ENCODE results near the gene IKZF2.

IKZF2 gene

DNA sequence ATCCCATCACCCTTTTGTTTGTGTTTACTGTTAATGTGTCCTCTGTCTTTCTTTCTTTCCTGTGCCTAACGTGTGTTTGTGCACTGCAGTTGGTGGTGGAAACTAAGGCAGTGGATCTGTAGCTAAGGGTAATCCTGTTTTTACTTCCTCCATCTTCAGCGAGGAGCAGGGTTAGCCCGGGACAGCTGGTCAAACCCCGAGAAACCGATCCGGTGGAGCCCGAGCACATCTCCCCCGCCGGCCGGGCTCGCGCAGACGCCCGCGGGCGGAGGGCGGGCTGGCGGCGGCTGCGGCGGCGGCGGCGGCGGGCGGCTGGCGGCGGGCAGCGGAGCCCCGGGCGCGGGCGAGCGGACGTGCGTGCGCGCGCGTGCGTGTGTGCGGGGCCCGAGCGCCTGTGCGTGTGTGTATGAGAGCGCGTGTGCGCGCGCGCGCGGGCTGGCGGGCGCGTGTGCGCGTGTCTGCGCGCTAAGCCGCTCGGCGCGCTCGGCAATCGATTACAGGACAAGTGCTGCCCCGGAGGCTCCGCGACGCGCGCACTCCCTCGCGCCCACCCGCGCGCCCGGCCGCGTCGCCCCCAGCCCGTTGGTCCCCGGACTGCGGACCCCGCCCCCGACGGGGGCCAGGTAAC lies at the start of gene IKZF2:
Gene IKZF2, minus strand, starts transcription at position 176 of the 628 bp plus-strand sequence. CDS start 2,983 bp downstream, outside the sequence.
- peak; percentile 51 for DNase-seq (ENCODE audit: low read depth)

DNA sequence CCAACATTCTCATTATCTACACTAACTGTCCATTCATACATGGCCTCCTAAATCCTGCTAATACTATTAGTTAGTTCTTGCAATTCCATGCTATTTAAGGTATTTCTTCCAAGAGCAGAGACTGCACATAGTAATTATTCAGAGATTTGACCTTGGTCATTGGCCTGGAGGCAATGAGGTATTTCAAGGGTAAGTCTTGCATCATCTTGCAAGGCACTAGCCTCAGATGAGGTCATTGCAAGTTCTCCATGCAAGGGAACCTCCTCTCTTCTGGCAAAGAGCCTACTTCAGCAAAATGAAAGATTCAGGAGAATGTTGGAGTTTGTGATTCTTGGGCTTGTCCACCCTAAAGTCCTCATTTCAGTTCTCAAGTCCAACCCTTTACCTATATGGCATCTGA lies 48.5 kb upstream of the IKZF2 start:
- DNase-seq (ENCODE audit: low read depth), result no peak

DNA sequence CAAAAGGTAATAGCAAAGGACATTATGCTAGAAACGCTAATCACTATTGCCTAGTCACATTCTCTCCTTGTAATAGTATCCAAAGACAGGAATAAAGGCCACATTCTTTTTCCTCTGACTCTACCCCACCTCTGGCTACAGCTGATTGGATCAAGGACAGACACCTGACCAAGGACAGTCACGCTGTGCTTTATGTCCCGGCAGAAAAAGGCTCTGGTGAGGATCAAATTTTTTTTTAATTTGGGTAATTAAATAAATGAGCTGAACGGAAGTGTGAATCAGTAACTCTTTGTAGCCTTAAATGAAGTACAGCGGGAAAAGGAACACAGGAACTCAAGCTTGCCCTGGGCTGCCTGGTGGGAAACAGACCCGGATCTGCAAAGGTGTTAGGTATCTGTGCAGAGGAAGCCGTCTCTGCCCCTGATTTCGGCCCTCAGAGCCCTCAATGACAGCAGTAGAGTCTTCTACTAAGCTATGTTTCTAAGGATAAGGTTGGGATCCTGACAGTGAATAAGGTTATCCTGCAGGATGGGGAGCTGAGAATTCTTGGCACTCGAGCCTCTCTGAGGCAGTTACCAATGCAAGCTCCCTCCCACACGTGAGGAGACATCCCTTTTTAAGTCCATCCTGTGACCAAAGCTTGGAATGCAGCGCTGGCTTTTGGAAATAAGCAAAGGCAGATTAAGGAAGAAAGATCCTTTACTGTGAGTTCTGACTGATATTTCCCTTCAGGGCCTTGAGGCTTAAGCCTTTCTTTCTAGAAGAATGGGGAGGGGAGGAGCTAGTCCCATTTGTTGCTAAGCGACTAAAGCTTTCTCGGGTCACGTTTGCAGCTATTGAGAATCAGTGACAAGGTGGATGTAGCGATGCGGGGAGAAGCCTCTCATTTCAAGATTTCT lies 37.8 kb upstream of the IKZF2 start:
- no peak for DNase-seq (ENCODE audit: low read depth)

DNA sequence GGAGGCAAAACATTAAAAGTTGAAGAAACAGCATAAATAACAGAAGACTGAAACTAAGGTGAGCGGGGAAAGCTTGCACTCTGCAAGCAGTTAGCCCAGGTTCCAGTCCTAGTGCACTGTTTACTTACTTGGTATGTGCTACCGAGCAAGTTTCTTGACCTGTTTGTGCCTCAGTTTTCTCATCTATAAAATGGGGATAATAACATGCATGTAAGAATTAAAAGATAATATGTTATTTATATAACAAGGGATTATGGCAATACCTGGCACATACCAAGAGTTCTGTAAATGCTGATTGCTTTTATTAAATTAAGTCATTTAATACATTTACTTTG lies 37.1 kb upstream of the IKZF2 start:
- DNase-seq (ENCODE audit: low read depth), result no peak

DNA sequence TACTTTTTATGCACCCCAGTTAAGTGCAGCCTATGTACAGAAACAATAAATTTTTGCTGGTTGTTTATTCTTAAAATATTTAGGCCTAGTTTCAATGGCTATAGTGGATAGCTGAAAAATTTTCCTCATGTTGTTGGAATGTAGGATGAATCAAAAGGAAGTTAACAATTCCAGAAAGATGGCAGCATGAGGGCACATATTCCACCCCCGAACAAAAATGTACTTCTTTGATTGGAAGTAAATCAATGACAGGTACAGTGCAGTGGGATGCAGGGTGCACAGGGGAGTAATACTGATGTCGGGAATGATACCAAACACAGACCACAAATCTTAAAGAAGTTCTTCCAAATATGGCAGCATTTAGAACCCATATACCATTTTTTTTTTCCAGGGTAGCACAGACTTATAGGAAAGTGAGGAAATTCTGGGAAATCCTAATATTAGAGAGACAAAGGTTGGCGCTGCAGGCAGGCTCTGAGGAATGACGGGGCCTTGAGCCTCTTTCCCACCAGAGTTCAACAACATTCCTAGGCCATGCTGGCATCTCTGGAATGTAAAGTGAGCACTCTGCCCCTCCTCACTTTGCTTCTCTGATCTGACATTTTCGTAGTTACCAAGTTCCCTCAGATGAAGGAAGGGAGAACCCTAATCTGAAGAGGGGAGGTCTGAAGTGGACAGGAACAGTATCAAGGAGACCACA lies 36.6 kb upstream of the IKZF2 start:
- DNase-seq (ENCODE audit: low read depth), result no peak

DNA sequence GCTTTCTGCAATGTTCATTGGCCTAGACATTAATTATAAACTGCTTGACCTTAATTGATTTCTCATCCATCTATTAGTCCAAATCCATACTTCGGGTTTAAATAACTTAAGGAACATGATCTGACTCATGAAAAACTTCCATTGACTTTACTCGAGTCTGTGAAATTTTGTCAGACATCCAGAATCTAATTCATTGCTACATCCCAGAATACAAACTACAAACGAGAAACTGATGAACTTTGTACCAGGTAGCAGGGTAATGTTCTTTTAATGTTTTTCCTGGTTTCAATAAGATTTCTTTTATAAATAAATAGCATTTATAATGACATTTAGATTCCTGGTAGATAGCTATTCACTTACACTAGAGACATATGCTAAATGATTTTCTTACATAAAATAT lies 36.0 kb upstream of the IKZF2 start:
- DNase-seq (ENCODE audit: low read depth), result no peak

DNA sequence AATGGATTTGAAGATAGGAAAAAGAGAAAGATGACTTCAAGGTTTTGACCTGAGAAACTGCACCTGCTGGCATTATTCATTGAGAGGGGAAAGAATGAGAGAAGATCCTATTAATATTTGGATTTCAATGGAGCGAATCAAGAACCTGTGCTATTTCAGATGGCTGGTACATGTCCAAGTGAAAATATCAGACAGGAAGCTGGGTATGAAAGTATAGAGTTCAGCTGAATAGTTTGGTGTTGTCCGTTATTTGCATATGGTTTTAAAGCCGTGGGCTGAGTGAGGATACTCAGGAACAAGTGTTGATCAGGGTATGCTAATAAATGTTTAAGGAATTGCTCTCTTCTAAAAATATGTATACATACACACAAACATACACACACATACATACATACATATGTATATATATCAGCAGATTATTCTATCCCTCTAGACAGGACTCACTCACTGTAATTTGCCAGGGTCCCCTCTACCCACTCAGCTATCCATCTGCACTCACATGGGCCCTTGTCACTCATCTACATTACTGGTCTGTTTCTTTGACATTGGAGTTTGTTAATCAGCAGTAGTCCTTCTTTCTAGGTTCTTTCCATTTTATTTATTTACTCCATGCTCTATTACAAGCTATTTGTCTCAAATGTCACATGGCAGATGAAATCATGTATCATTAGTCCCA lies 33.9 kb upstream of the IKZF2 start:
- no peak for DNase-seq (ENCODE audit: low read depth)

DNA sequence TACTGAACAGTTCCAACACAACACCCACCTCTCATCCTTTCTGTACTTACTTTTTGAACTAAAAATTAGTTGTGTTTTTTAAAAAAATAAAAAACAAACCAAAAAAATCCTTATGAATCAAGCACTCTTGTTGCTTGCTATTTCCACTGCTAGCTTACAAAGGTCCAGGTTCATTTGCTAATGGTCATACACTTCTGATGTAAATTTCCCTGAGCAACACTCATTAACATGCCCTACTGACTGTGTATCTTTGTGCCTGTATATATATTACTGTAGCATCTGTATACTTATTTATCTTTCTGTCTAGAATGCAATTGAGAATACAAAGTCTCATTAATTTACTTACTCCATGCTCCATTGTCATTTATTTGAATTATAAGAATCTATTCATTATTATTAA lies 30.3 kb upstream of the IKZF2 start:
- no peak for DNase-seq (ENCODE audit: low read depth)

DNA sequence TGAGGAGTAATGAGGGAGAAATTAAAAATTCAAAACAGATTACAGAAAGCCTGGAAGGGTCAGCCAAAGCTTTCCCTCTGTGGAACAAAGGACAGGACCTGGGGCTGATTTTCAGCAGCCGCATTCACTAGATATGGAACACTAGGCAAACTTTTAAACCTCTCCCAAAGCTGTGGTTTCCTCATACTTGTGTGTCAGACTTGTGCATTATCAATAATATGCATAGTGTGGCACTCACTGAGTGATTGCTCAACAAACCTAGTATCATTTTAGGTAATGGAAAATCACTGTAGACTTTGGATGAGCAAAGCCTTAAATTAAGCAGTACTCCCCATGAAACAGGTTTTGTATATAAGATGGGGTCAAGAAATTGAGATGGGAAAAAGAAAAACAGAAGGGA lies 26.3 kb upstream of the IKZF2 start:
- no peak for DNase-seq (ENCODE audit: low read depth)

DNA sequence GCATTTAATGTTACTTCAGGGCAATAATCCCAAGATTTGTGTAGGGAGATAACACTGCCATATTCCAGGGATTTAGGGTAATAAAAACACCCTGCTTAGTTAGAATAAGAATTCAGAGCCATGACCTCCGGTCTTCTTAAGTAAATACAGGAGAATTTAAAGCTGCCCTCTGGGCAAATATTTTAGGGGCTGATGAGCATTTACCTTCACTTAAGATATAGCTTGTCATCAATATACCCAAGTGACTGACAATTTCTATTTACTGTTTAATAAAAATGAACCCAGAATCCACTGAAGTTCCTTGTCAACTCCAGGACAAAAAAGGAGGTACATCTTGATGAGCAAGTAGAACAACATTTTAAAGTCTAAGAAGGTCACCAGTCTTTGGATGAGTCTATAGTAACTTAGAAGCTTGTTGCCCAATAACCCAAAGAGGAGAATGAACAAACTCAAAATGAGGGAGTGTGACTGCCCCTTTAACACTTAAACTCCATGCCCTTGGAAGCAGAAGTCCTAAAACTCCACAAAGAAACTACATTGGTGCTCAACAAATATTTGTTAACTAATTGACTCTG lies 24.3 kb upstream of the IKZF2 start:
- no peak for DNase-seq (ENCODE audit: low read depth)

DNA sequence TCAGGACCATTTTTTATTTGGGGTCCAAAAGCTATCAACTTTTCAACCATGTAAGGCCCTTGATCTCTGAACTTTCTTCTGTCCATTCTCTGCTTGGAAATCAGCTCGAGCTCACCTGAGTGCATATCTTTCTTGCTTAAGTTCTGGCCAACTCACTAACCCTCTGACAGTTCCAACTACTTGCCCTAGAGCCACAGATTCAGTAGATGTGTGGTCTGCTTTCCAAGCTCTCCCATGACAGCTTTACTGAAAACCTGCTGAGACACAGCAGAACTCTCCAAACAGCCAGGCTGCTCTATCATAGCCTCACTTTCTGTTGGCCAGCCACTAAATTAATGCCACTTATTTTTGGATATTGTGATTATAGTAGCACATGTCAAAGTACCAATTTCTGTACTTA lies 21.2 kb upstream of the IKZF2 start:
- no peak for DNase-seq (ENCODE audit: low read depth)

DNA sequence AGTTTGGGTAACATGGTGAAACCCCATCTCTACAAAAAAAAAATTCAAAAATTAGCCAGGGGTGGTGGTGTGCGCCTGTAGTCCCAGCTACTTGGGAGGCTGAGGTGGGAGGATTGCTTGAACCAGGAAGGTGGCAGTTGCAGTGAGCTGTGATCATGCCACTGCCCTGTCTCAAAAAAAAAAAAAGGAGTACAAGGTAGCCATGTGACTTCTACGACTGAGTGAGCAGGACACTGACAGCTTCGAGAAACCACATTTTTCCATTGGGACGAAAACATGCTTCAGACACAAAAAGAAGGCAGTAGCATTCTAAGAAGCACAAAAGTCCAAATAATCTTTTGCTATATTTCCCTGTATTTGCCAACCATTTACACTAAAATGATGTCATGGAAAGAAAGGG lies 19.7 kb upstream of the IKZF2 start:
- no peak for DNase-seq (ENCODE audit: low read depth)

DNA sequence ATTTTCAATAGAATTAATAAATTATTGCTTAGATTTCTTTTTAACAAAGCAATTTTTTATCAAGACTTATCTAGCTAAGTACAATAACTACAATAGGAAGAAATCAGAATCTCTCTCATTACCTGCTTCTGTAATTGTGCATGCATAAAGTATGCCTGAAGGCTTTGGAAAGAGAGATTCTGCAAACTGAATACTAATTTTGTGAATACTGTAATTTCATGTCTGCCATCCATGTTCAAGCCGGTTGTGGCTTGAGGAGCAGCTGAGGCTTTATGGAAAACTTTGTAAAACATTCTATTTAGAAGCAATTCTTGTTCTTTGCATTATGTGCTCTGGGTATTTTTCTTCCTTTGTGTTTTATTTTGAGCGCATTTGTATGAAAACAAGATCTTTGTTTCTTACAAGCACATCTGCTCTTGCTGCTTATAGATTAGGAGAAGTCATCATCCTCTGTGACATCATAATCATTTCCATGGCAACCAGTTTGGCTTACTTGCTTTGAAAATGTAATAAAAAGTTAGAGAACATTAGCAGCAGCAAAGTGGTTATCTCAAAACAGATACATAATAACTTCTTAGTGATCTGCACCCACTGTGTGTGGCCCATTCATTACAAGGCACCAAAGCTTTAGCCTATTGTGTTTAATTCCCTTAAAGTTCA lies 16.0 kb upstream of the IKZF2 start:
- no peak for DNase-seq (ENCODE audit: low read depth)

DNA sequence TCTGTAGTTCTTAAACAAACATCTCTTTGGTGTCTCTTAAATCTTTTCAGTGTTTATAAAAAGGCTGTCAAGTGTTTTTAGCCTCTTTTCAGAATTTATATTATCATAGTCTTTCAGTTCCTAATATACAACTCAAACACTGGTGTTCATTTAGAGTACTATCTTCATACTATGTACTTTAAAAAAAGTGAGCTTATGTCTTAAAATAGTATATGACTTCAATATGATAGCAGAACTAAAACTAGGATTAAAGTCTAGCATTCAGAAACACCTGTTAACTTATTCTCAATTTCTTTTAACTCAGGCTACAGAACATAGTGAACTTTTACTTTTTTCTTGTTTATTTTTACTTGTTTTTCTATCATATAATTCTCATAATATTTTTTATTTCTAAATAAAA lies 14.7 kb upstream of the IKZF2 start:
- DNase-seq (ENCODE audit: low read depth), result no peak

DNA sequence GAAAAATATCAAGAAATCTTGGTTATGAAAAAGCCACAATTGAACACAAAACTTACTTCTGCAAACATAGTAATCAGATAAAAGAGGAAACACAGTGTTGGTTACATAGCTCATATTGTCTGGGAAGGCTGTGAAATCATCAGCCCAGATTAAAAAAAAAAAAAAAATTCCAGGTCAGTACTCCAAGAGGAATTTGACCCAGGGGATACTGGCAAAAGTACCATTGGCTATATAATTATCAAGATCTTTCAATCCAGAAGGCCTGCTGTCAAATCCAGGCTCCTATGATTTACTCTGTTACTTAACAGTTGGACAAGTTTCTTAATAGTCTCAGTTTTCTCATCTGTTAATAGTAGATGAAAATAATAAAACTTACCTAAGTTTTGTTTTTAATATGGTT lies 12.9 kb upstream of the IKZF2 start:
- DNase-seq (ENCODE audit: low read depth), result no peak

DNA sequence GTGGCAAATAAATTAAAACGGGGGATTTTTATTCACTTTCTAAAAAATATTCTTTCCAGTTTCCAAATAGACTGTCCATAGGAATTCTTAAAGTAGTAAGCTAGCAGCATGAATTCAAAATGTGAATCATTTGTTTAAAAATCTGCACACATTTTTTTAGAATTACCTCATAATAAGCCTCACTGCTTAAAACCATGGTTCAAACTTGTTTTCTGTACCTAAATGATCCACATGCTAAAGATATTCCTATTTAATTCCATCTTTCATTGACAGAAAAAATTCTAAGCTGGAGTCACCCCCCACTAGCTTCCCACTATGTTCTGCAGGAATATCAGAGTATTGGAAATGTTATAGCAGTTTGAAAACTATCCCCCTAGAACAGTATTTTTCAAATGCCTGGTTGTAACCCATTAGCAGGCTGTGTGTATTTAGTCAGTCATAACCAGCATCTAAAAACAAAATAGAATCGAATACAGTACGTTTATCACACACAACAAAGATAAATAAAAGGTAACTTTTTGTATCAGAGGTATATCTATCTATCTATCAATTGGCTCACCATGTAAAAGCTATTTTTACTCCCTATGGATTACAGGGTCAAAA lies 11.2 kb upstream of the IKZF2 start:
- DNase-seq (ENCODE audit: low read depth), result no peak

DNA sequence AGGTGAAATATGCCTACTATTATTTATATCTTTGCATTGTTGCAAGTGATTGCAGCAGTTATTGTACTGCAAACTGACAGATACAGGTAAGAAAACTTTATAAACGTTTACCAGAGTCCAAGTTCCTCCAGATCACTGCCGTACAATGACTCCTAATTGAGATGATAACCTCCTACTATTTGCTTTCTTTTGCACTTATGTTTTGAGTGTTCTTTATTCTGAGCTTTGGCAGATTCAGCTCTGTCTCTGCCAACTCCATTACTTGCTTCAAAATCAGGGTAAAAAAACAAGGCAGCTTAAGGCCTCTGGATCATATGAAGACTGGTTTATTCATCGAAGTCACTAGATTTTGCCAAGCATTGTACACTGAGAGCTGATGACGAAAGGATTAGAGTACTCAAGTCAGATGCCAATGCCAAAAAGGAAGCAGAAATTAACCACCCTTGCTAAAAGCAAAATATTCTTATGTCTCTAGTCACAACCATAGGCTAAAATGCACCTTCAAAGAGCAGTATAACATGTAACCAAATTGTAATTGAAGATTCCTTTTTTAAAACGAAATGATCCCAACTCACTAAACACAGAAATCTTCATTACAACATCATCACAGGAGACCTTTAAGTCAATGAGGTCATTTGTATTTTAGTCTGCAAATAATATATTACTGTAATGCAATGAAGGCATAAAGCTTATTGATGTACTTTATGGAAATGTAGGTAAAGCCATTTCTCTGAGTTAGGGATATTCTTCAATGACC lies 10.5 kb upstream of the IKZF2 start:
- no peak for DNase-seq (ENCODE audit: low read depth)

DNA sequence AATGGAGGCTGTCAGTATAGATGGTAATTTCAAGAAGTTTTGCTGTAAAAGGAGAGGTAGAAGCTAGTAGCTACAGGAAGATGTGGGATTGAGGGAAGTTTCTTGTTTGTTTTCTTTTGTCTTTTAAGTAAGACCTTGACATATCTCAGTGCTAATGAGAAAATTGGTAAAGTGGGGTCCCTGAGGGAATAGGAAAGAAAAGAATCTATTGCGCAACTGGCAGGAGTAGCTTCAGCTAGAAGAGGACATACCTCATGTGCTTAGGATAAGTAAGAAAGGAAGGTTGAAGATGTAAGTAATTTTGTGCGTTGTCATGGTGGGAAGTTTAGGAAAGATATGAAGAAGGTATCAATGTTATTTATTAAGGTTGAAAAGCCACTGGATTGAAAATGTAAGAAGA lies 8.4 kb upstream of the IKZF2 start:
- DNase-seq (ENCODE audit: low read depth), result no peak

DNA sequence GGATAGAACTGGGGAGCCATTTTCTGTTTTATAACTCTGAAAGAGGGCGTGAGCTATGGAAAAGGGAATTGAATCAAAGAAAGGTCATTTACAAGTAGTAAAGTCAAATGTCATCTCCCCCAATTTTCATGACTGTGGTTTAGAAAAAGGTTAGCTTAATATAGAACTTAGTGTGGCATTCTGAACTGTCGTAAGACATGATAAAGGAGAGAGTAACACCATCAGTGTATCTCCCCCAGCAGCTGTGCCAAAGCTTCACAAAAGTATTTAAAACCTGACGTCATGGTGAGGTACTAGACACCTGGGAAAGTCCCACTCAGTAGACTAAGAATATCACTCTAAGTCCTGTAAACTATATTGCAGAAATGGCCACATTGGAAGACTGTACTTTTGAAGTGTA lies 5.8 kb upstream of the IKZF2 start:
- DNase-seq (ENCODE audit: low read depth), result no peak

DNA sequence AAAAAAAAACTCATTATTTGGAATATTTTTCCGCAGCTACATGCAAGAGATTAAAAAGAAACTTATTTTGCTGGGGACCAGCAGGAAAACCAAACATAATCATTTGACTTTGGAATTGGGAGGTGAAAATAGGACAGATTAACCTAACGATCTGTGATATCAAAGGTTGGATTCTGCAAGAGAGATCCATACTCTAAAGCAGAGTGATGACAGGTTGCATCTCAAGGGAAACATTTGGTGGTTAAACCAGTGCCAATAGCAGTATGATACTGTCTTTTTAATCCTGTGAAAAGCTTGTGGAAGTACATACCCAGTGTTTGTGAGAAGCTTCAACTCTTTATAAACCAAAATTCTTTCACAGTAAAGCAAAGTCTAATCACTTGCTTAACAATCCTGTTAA lies 5.3 kb upstream of the IKZF2 start:
- DNase-seq (ENCODE audit: low read depth), result no peak

DNA sequence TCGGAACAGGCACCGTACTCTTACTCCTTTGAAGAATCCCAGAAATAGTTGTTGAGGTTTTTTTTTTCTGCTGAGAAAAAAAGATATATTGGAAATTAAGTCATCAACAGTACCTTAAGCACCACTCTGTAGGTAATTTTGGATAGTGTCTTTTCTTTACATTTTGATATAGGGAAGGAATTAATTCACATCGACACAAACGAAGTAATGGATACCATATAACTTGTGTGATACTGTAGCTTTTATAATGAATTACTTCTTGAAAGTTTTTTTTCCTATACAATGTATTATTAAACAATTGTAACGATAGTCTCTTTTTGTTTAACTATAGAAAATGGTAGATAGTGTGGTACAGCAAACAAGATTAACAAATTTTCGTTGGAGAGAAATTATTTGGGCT lies 1.5 kb upstream of the IKZF2 start:
- no peak for DNase-seq (ENCODE audit: low read depth)

All from stimulated activated CD8-positive, alpha-beta memory T cell treated with anti-CD3 and anti-CD28 coated beads, Interleukin-12 subunit alpha, Interleukin-12 subunit beta, amount 100 ng/mL, for 1 hour (primary cell).